ES-I3 (cell line): ENCODE results near the gene RNF168.
"Not testable (repeated sequence)": the region's sequence is repeated elsewhere in the genome, so short reads cannot be mapped to it uniquely, and the experiment has no call there.

Experiments used
- H3K36me3 ChIP-seq: 2 replicates; pipeline ENCODE4 v1.6.1; 2013; ENCODE audit warnings: mild to moderate bottlenecking, low read length, control low read depth, moderate library complexity; ENCODE audit not compliant: insufficient read depth
- H3K4me1 ChIP-seq: 2 replicates; pipeline ENCODE4 v1.6.1; 2013; ENCODE audit warnings: mild to moderate bottlenecking, control low read depth, low read length; ENCODE audit not compliant: insufficient read depth
- H3K9ac ChIP-seq: 2 replicates; pipeline ENCODE4 v1.6.1; 2013; ENCODE audit warnings: low read depth, mild to moderate bottlenecking, low read length, moderate library complexity
- H3K9me3 ChIP-seq: 2 replicates; pipeline ENCODE4 v1.6.1; 2013; ENCODE audit warnings: mild to moderate bottlenecking, low read length, moderate library complexity; ENCODE audit not compliant: control insufficient read depth, insufficient read depth

RNF168 gene

DNA sequence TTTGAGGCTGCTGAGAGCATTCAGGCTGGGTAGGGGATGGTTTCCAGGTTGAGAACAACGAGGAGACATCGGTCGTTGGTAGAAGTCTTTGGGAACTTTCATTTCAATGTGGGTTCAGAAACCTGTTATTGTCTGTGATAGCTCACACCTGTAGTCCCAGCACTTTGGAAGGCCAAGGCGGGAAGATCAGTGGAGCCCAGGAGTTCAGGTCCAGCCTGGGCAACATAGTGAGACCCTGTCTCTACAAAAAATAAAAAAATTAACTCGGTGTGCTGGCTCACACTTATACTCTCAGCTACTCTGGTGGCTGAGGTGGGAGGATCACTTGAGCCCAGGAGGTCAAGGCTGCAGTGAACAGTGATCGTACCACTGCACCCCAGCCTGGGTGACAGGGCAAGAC lies 988 bp upstream of the RNF168 start:
- Histone ChIP-seq H3K4me1 (peaks cover 11% of the 10 kb centered on the region; the same call in 1 of the 2 replicates), H3K36me3 (no peaks in the 10 kb centered on the region), H3K9me3 (peaks cover 11% of the 10 kb centered on the region; the same call in 1 of the 2 replicates), H3K9ac (peak overlapping the region; percentile 95; the same call in 1 of the 2 replicates)

DNA sequence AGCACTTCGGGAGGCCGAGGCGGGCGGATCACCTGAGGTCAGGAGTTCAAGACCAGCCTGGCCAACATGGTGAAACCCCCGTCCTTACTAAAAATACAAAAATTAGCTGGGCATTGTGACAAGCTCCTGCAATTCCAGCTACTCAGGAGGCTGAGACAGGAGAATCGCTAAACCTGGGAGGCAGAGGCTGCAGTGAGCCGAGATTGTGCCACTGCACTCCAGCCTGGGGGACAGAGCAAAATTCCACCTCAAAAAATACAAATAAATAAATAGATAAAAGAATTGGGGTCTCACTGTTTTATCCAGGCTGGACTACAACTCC lies 470 bp upstream of the RNF168 start:
- Histone ChIP-seq H3K9ac (peak overlapping the region; percentile 95), H3K4me1 (peaks cover 12% of the 10 kb centered on the region; the same call in 1 of the 2 replicates), H3K9me3 (peaks cover 11% of the 10 kb centered on the region; the same call in 1 of the 2 replicates)
- not testable (repeated sequence) for H3K36me3 ChIP-seq

GRCh38 chr3:196502775-196503195 lies 783 bp downstream of the RNF168 start:
- H3K36me3 ChIP-seq, result no peaks in the 10 kb centered on the region; the same call in 1 of the 2 replicates
- peaks cover 11% of the 10 kb centered on the region; the same call in 1 of the 2 replicates for H3K9me3 ChIP-seq
- H3K9ac ChIP-seq, result peak overlapping the region; percentile 95
- peaks cover 12% of the 10 kb centered on the region; the same call in 1 of the 2 replicates for H3K4me1 ChIP-seq

- Histone ChIP-seq H3K9me3 (peaks cover 2% of the 10 kb centered on the region; the same call in 1 of the 2 replicates), H3K36me3 (no peaks in the 10 kb centered on the region; the same call in 1 of the 2 replicates), H3K4me1 (peaks cover 12% of the 10 kb centered on the region; the same call in 1 of the 2 replicates), H3K9ac (peak overlapping the region; percentile 95)
Measured at GRCh38 chr3:196501316-196502044, 2.1 kb downstream of the RNF168 start.

DNA sequence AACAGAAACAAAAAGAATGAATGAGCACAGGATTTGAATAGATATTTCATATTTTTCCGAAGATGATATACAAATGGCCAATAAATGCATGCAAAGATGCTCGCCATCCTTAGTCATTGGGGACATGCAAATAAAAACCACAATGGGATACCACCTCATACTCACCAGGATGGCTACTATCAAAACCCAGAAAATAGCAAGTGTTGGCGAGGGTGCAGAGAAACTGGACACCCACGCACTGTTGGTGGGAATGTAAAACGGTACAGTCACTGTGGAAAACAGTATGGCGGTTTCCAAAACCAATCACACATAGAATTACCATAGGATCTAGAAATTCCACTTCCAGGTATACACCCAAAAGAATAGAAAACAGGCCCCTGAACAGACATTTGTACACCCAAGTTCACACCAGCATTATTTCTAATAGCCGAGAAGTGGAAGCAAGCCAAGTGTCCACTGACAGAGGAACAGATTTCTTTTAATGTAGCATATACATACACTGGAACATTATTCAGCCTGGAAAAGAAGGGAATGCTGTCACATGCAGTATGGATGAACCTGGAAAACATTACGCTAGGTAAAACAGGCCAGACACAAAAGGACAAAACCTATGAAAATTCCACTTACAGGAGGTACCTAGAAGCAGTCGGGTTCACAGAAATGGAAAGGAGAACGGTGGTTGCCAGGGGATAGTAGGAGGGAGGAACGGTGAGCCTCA lies 3.6 kb downstream of the RNF168 start:
- Histone ChIP-seq H3K9me3 (no peaks in the 10 kb centered on the region), H3K36me3 (no peaks in the 10 kb centered on the region; the same call in 1 of the 2 replicates), H3K4me1 (peaks cover 12% of the 10 kb centered on the region; the same call in 1 of the 2 replicates), H3K9ac (peak overlapping the region; percentile 95)

DNA sequence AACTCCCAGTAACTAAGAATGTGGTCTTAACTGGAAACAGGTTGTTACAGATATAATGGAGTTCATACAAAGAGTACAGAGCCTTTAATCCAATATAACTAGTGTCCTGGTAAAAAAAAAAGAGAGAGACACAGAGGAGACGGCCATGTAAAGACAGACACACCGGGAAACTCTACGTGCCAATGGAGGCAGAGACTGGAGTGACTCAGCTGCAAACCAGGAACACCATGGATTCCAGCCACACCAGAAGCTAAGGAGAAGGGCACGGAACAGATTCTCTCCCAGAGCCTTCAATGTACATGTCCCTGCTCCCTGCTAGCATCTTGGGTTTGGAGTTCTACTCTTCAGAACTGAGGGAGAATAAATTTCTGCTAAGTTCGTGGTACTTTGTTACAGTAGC lies 4.5 kb downstream of the RNF168 start:
- Histone ChIP-seq H3K9ac (no peak overlapping the region), H3K36me3 (no peaks in the 10 kb centered on the region; the same call in 1 of the 2 replicates), H3K4me1 (peaks cover 9% of the 10 kb centered on the region; the same call in 1 of the 2 replicates)

DNA sequence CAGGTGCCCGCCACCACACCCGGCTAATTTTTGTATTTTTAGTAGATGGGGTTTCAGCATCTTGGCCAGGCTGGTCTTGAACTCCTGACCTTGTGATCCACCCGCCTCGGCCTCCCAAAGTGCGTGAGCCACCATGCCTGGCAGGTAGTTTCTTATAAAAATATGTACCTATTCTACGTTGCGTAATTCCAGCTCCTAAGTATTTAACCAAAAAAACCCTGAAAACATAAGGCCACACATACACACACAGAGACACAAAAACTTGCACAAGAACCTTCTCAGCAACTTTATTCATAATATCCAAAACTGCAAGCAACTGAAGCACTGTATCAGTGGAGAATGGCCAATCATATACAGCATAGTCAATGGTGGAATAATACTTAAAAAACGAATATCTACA lies 5.3 kb downstream of the RNF168 start:
- Histone ChIP-seq H3K9ac (no peak overlapping the region), H3K9me3 (no peaks in the 10 kb centered on the region), H3K36me3 (no peaks in the 10 kb centered on the region; the same call in 1 of the 2 replicates), H3K4me1 (peaks cover 9% of the 10 kb centered on the region; the same call in 1 of the 2 replicates)

More for the DNA sequence above, 4.5 kb downstream of the RNF168 start:
- no peaks in the 10 kb centered on the region for H3K9me3 ChIP-seq

DNA sequence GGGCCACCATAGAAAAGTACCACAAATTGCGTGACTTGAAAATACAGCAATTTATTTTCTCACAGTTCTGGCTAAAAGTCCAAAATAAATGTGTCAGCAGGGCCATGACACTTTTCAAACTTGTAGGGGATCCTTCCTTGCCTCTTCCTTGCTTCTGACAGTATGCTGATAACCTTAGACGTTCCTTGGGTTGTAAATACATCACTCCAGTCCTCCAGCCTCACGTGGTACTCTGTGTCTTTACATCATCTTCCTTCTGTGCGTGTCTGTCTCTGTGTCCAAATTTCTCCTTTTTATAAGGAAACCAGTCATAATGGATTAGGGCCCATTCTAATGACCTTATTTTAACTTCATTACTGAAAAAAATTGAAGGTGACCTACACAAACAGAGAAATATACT lies 7.4 kb downstream of the RNF168 start:
- no peaks in the 10 kb centered on the region; the same call in 1 of the 2 replicates for H3K36me3 ChIP-seq
- no peak overlapping the region for H3K9ac ChIP-seq
- H3K9me3 ChIP-seq, result no peaks in the 10 kb centered on the region
- H3K4me1 ChIP-seq, result peaks cover 9% of the 10 kb centered on the region; the same call in 1 of the 2 replicates

GRCh38 chr3:196493292-196493691 lies 10.3 kb downstream of the RNF168 start:
- Histone ChIP-seq H3K9ac (no peak overlapping the region), H3K9me3 (no peaks in the 10 kb centered on the region), H3K4me1 (no peaks in the 10 kb centered on the region), H3K36me3 (no peaks in the 10 kb centered on the region; the same call in 1 of the 2 replicates)

- no peaks in the 10 kb centered on the region for H3K4me1 ChIP-seq
- 0 out of 2 replicates have a peak, but pooled peaks cover 3% of the 10 kb centered on the region for H3K9me3 ChIP-seq
- no peak overlapping the region for H3K9ac ChIP-seq
- peaks cover 5% of the 10 kb centered on the region; the same call in 1 of the 2 replicates for H3K36me3 ChIP-seq
Measured at GRCh38 chr3:196492080-196492479, 11.5 kb downstream of the RNF168 start.

DNA sequence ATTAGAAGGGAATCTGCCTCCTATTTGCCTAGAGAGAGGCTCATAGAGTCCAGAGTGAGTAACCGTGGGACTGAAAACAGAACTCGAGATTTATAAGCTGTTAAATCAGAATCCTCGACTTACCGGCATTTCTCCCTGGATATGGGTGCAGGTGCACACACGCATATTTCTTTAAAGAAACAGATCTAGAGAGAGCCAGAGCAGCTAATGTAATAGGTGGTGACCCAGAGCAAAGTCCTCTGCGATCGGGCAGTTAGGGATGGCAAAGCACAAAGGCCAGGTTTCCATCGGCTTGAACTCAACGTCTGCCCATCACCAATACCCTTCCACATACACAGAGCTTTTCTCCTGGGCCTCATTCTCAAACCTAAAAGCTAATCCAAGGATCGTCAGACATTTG lies 13.8 kb downstream of the RNF168 start:
- no peak overlapping the region for H3K9ac ChIP-seq
- H3K9me3 ChIP-seq, result peaks cover 4% of the 10 kb centered on the region; the same call in 1 of the 2 replicates
- H3K36me3 ChIP-seq, result peaks cover 14% of the 10 kb centered on the region
- H3K4me1 ChIP-seq, result no peaks in the 10 kb centered on the region

- H3K9me3 ChIP-seq, result peaks cover 4% of the 10 kb centered on the region; the same call in 1 of the 2 replicates
Measured at GRCh38 chr3:196486263-196486662, 17.3 kb downstream of the RNF168 start.

DNA sequence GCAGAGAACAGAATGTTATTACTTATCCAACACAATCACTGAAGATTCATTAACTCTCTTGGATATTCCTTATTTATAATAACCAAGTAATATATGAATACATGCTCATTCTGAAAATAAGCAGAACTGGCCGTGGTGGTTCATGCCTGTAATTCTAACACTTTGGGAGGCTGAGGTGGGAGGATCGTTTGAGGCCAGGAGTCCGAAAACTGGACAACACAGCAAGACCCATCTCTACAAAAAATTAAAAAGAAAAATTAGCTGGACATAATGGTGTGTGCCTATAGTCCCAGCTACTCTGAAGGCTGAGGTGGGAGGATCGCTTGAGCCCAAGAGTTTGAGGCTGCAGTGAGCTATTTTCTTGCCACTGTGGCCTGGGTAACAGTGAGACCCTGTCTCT lies 25.9 kb downstream of the RNF168 start:
- H3K9ac ChIP-seq, result no peak overlapping the region
- H3K36me3 ChIP-seq, result peaks cover 14% of the 10 kb centered on the region
- H3K4me1 ChIP-seq, result no peaks in the 10 kb centered on the region
- H3K9me3 ChIP-seq, result no peaks in the 10 kb centered on the region

More at GRCh38 chr3:196486263-196486662, 17.3 kb downstream of the RNF168 start:
- peaks cover 27% of the 10 kb centered on the region for H3K36me3 ChIP-seq
- H3K9ac ChIP-seq, result no peak overlapping the region
- H3K4me1 ChIP-seq, result no peaks in the 10 kb centered on the region

GRCh38 chr3:196472286-196472685 lies 31.3 kb downstream of the RNF168 start:
- Histone ChIP-seq H3K4me1 (no peaks in the 10 kb centered on the region), H3K36me3 (peaks cover 21% of the 10 kb centered on the region), H3K9ac (no peak overlapping the region), H3K9me3 (no peaks in the 10 kb centered on the region)
